H1 (cell line): ENCODE results near the gene SOX1. TPM values are rescaled to one million over a fixed set of nuclear protein-coding genes. Genes with fewer than 3 reads are reported as not detected.

Experiments
- CTCF ChIA-PET: fragments of 300-600 bp; sonication (Branson Sonifier 250); formaldehyde crosslinking; loops from one replicate; lab custom pipeline; 2021; ENCODE audit not compliant: partially characterized antibody; lab: Charles Lee
- POLR2A ChIA-PET: fragments of 300-600 bp; sonication (Branson Sonifier 250); formaldehyde crosslinking; loops from one replicate; lab custom pipeline; 2021; ENCODE audit warnings: inconsistent platforms; ENCODE audit not compliant: partially characterized antibody; lab: Charles Lee
- DNase-seq, 2 experiments: peaks; one replicate each; pipeline versions ENCODE4 v3.0.0 to v3.0.0-alpha.2; 2010 to 2022; ENCODE audit warnings: low spot score in 2 of 2, low read depth in 1 of 2, mixed read lengths in 1 of 2
- FAIRE-seq: peaks from 2 replicates; lab custom pipeline; 2011; peaks lifted over from hg19 to GRCh38; lab: Jason Lieb, UNC
- H2AFZ ChIP-seq: 2 replicates; pipeline ENCODE4 v1.8.1; 2012; ENCODE audit warnings: low read length, inconsistent platforms
- H2AK5ac ChIP-seq: 2 replicates; pipeline ENCODE4 v1.6.1; 2013; ENCODE audit warnings: low read depth, low read length
- H2BK120ac ChIP-seq: replicated peaks from 2 replicates; pipeline ENCODE3; 2013; ENCODE audit warnings: low read depth, low read length, inconsistent platforms
- H2BK12ac ChIP-seq: 2 replicates; pipeline ENCODE4 v1.6.1; 2013; ENCODE audit warnings: low read depth, low read length
- H2BK15ac ChIP-seq: 2 replicates; pipeline ENCODE4 v1.6.1; 2013; ENCODE audit warnings: low read length
- H2BK20ac ChIP-seq: 2 replicates; pipeline ENCODE4 v1.6.1; 2013; ENCODE audit warnings: low read length
- H2BK5ac ChIP-seq: 2 replicates; pipeline ENCODE4 v1.6.1; 2013; ENCODE audit warnings: low read depth, low read length
- H3K14ac ChIP-seq: 2 replicates; pipeline ENCODE4 v1.6.1; 2013; ENCODE audit warnings: inconsistent platforms; ENCODE audit not compliant: insufficient read length
- H3K18ac ChIP-seq: 2 replicates; pipeline ENCODE4 v1.6.1; 2013; ENCODE audit warnings: low read length; ENCODE audit errors: extremely low read depth
- H3K23ac ChIP-seq: 2 replicates; pipeline ENCODE4 v1.6.1; 2013; ENCODE audit warnings: inconsistent platforms; ENCODE audit not compliant: insufficient read length
- H3K23me2 ChIP-seq: 2 replicates; pipeline ENCODE4 v1.6.1; 2013; ENCODE audit warnings: low read depth, low read length
- H3K27ac ChIP-seq: 2 replicates; pipeline ENCODE4 v1.6.1; 2011; ENCODE audit warnings: low read depth, low read length, inconsistent platforms
- H3K27me3 ChIP-seq, 4 experiments: replicated peaks in 1 of 4; 1 replicate in 1 of 4; 2 replicates in 3 of 4; pipeline versions ENCODE4 v1.6.1 to v1.8.1; 2011 to 2013; ENCODE audit warnings: low read length in 3 of 4, mild to moderate bottlenecking in 3 of 4, inconsistent platforms in 2 of 4, mixed read lengths in 2 of 4, moderate library complexity in 1 of 4; ENCODE audit not compliant: control insufficient read depth in 3 of 4, insufficient read depth in 3 of 4; ENCODE audit errors: extremely low read depth in 1 of 4
- H3K36me3 ChIP-seq, 4 experiments: 2 replicates each; pipeline versions ENCODE4 v1.6.1 to v1.8.1; 2011 to 2013; ENCODE audit warnings: mild to moderate bottlenecking in 4 of 4, low read length in 3 of 4, moderate library complexity in 2 of 4, control low read depth in 1 of 4, inconsistent platforms in 1 of 4; ENCODE audit not compliant: insufficient read depth in 4 of 4, control insufficient read depth in 2 of 4
- H3K4ac ChIP-seq: replicated peaks from 2 replicates; pipeline ENCODE3; 2013; ENCODE audit warnings: low read length, low read depth, mixed read lengths, inconsistent platforms; ENCODE audit not compliant: insufficient read length
- H3K4me1 ChIP-seq, 4 experiments: replicated peaks in 1 of 4; 1 replicate in 1 of 4; 2 replicates in 3 of 4; pipeline versions ENCODE4 v1.6.1 to v1.8.1; 2011 to 2013; ENCODE audit warnings: low read length in 3 of 4, inconsistent platforms in 2 of 4, mixed read lengths in 1 of 4; ENCODE audit not compliant: insufficient read depth in 4 of 4, control insufficient read depth in 3 of 4
- H3K4me2 ChIP-seq, 2 experiments: 2 replicates each; pipeline versions ENCODE4 v1.6.1 to v1.8.1; 2011 to 2013; ENCODE audit warnings: low read depth in 2 of 2, low read length in 2 of 2, control low read depth in 1 of 2, inconsistent platforms in 1 of 2, mild to moderate bottlenecking in 1 of 2; ENCODE audit not compliant: insufficient read depth in 1 of 2
- H3K4me3 ChIP-seq, 4 experiments: fragments of 200-600, 300-600 bp in 1 of 4; sonication (generic), shearing (Covaris generic), sonication (Bioruptor Twin) in 1 of 4; 2 replicates each; pipeline versions ENCODE4 v1.5.1 to v1.8.1; 2011 to 2016; ENCODE audit warnings: low read length in 4 of 4, low read depth in 3 of 4, control low read depth in 2 of 4, inconsistent platforms in 2 of 4, mild to moderate bottlenecking in 2 of 4, mixed read lengths in 1 of 4, moderate library complexity in 1 of 4; ENCODE audit not compliant: insufficient read depth in 2 of 4; ENCODE audit errors: extremely low read depth in 1 of 4
- H3K56ac ChIP-seq: replicated peaks from 2 replicates; pipeline ENCODE3; 2013; ENCODE audit warnings: low read depth, mild to moderate bottlenecking, mixed read lengths, low read length, inconsistent platforms; ENCODE audit not compliant: insufficient read length
- H3K79me1 ChIP-seq: 2 replicates; pipeline ENCODE4 v1.6.1; 2013; ENCODE audit warnings: low read depth, low read length, control low read depth
- H3K79me2 ChIP-seq, 2 experiments: 2 replicates each; pipeline versions ENCODE4 v1.6.1 to v1.8.1; 2012 to 2013; ENCODE audit warnings: low read length in 2 of 2, mild to moderate bottlenecking in 2 of 2, inconsistent platforms in 1 of 2; ENCODE audit not compliant: insufficient read depth in 2 of 2, control insufficient read depth in 1 of 2
- H3K9ac ChIP-seq, 4 experiments: replicated peaks in 1 of 4; 1 replicate in 1 of 4; 2 replicates in 3 of 4; pipeline versions ENCODE4 v1.6.1 to v1.8.1; 2011 to 2013; ENCODE audit warnings: low read depth in 3 of 4, low read length in 3 of 4, control low read depth in 2 of 4, mild to moderate bottlenecking in 2 of 4, moderate library complexity in 2 of 4, inconsistent platforms in 1 of 4; ENCODE audit errors: extremely low read depth in 1 of 4
- H3K9me3 ChIP-seq, 2 experiments: 2 replicates each; pipeline versions ENCODE4 v1.6.1 to v1.8.1; 2012 to 2013; ENCODE audit warnings: mild to moderate bottlenecking in 2 of 2, moderate library complexity in 2 of 2, control low read depth in 1 of 2, inconsistent platforms in 1 of 2, low read depth in 1 of 2, low read length in 1 of 2, mixed read lengths in 1 of 2; ENCODE audit not compliant: insufficient read depth in 2 of 2
- H4K20me1 ChIP-seq, 2 experiments: replicated peaks in 1 of 2; 2 replicates each; pipeline versions ENCODE3 to v1.8.1; 2011 to 2013; ENCODE audit warnings: inconsistent platforms in 2 of 2, low read length in 2 of 2, mild to moderate bottlenecking in 1 of 2; ENCODE audit not compliant: insufficient read depth in 2 of 2, control insufficient read depth in 1 of 2
- H4K5ac ChIP-seq: 2 replicates; pipeline ENCODE4 v1.6.1; 2013; ENCODE audit warnings: low read length, low read depth, mixed read lengths, inconsistent platforms; ENCODE audit not compliant: insufficient read length
- H4K8ac ChIP-seq: 2 replicates; pipeline ENCODE4 v1.8.0; 2013; ENCODE audit warnings: mild to moderate bottlenecking, moderate library complexity, low read length, inconsistent platforms; ENCODE audit not compliant: insufficient read depth; ENCODE audit errors: extremely low read depth
- H4K91ac ChIP-seq: replicated peaks from 2 replicates; pipeline ENCODE3; 2013; ENCODE audit warnings: low read length, mixed read lengths, inconsistent platforms; ENCODE audit not compliant: insufficient read length
- RAD21 ChIP-seq, 2 experiments: IDR thresholded peaks in 1 of 2; conservative IDR thresholded peaks in 1 of 2; 2 replicates each; pipeline ENCODE4 v1.6.1; 2011; ENCODE audit warnings: low read depth in 2 of 2, low read length in 2 of 2, improper control_type of control experiment in 1 of 2, inconsistent platforms in 1 of 2, mild to moderate bottlenecking in 1 of 2, moderate library complexity in 1 of 2
- RXRA ChIP-seq: IDR thresholded peaks from 2 replicates; pipeline ENCODE4 v1.6.1; 2011; ENCODE audit warnings: low read depth, mild to moderate bottlenecking, low read length, moderate library complexity; ENCODE audit not compliant: insufficient read depth
- WGBS, 2 experiments: shearing (Covaris generic) in 1 of 2; methylation state at CpG; one replicate each; pipeline versions ENCODE4 v1.1.6 to v1.1.7; 2013 to 2015; ENCODE audit warnings: low lambda C conversion rate in 2 of 2, mixed read lengths in 2 of 2, inconsistent platforms in 1 of 2, low coverage in 1 of 2, missing lambda C conversion rate in 1 of 2; ENCODE audit not compliant: insufficient replicate concordance in 2 of 2, insufficient coverage in 1 of 2, insufficient read length in 1 of 2; ENCODE audit errors: extremely low coverage in 1 of 2, missing lambda C conversion rate in 1 of 2; 5-methylcytosine and 5-hydroxymethylcytosine counted together
- polyA plus RNA-seq, 7 experiments: library from polyadenylated mRNA; depleted of rRNA in 3 of 7; stranded (reverse) in 5 of 7; unstranded in 2 of 7; fragments of >200 nt in 5 of 7; fragments of 200-250 nt in 2 of 7; gene quantifications; 1 replicate in 5 of 7; 2 replicates in 1 of 7; 4 replicates in 1 of 7; pipeline versions ENCODE4 v1.2.1 to v1.2.3, GENCODE V29; 2011 to 2013; ENCODE audit warnings: missing spikeins in 2 of 7, mixed read lengths in 2 of 7
- total RNA-seq: library from RNA; stranded (reverse); fragmentation: NEBNext Ultra II Directional; extraction: Animal tissue kit (Norgen Biotek cat#: 25700); gene quantifications from 2 replicates; pipeline ENCODE4 v1.2.1, GENCODE V29; 2021
- TF ChIP-seq, protein P1 (sequence below), 3 experiments: IDR thresholded peaks; 1 replicate in 2 of 3; 2 replicates in 1 of 3; pipeline versions ENCODE4 v1.5.1 to v1.6.1; 2011; ENCODE audit warnings: low read length in 3 of 3, mild to moderate bottlenecking in 3 of 3, inconsistent platforms in 2 of 3, low read depth in 1 of 3, moderate library complexity in 1 of 3; ENCODE audit not compliant: insufficient read depth in 1 of 3; ENCODE audit errors: control extremely low read depth in 1 of 3

The SOX1 gene
- total and polyA plus RNA-seq, 2 of the 8 experiments (the other 6 are each of a cell fraction or from before 2014, with no cell fraction given): 0.03 to 0.09 TPM

DNA sequence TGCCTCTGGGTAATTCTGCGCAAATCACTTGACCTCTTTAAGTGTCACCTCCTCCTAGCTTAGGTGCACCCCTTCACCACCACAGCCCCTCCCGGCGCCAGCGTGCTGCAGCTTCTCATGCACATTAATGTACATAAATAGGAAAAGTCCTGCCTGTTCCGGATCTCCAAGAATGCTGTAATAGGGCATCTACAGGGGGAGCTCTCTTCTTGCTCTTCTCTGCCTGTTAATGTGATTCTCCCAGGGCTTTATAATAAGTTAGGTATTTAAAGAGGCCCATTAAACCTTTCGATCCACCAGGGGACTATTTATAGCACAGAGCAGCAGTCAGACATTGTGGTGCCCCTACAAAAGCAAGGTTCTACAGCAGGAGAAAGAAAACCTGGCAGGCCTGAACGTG, 35.3 kb downstream of the SOX1 start:
- no peak for FAIRE-seq
- no peak overlapping the region for H2BK120ac ChIP-seq
- no peak overlapping the region for H3K56ac ChIP-seq
- H2BK15ac ChIP-seq: no peak overlapping the region
- no peak overlapping the region for H2BK20ac ChIP-seq
- H3K9ac ChIP-seq: no peak overlapping the region
- H3K27ac ChIP-seq: no peak overlapping the region
- no peak overlapping the region for H2BK12ac ChIP-seq
- CTCF ChIA-PET: interaction anchor here (0.7 to 1.8 kb wide), 14 partner anchors 9 to 341 kb away, joined by 3 to 14 read pairs (median 4); no protein-coding TSS in a partner anchor
- H3K4me1 ChIP-seq: peaks cover 0 to 28% (median 13%) of the 10 kb centered on the region in 4 experiments; a peak in 6 of 7 replicates
- no peak overlapping the region for H3K18ac ChIP-seq
- no peak overlapping the region for H2BK5ac ChIP-seq
- peaks cover 23 to 64% (median 56%) of the 10 kb centered on the region in 4 experiments for H3K27me3 ChIP-seq
- H3K4me2 ChIP-seq: no peak overlapping the region
- no peak overlapping the region for H4K91ac ChIP-seq
- no peak overlapping the region for H2AFZ ChIP-seq
- H3K14ac ChIP-seq: no peak overlapping the region
- no peak overlapping the region for H4K8ac ChIP-seq
- no peak overlapping the region for H3K4ac ChIP-seq
- H3K23ac ChIP-seq: no peak overlapping the region
- H3K79me2 ChIP-seq: no peaks in the 10 kb centered on the region
- no peaks in the 10 kb centered on the region for H3K79me1 ChIP-seq
- no peaks in the 10 kb centered on the region for H3K36me3 ChIP-seq
- no peak overlapping the region for H4K5ac ChIP-seq
- no peaks in the 10 kb centered on the region for H4K20me1 ChIP-seq
- POLR2A ChIA-PET: interaction anchor here (1.2 kb wide), 1 partner anchor 41 kb away, joined by 3 read pairs; no protein-coding TSS in a partner anchor
- peak in 1 of 2 experiments; percentile 43 for DNase-seq
- 47% methylated on average over 7 of the region's 7 CpGs; no CpG with 5 or more reads in 1 of the 2 experiments for WGBS, 2 experiments
- no peaks in the 10 kb centered on the region for H3K9me3 ChIP-seq
- no peak overlapping the region for H3K4me3 ChIP-seq
- peaks cover 23% of the 10 kb centered on the region for H3K23me2 ChIP-seq
- peak; percentile 57 to 59 for TF ChIP-seq RAD21 (IDR thresholded peaks at IDR 0.05 in 1 of 2, conservative IDR thresholded peaks at IDR 0.05 in 1 of 2; ENCODE audit: low read depth in 2 of 2, low read length in 2 of 2)
- no peak for TF ChIP-seq RXRA
- TF ChIP-seq, protein P1, sequence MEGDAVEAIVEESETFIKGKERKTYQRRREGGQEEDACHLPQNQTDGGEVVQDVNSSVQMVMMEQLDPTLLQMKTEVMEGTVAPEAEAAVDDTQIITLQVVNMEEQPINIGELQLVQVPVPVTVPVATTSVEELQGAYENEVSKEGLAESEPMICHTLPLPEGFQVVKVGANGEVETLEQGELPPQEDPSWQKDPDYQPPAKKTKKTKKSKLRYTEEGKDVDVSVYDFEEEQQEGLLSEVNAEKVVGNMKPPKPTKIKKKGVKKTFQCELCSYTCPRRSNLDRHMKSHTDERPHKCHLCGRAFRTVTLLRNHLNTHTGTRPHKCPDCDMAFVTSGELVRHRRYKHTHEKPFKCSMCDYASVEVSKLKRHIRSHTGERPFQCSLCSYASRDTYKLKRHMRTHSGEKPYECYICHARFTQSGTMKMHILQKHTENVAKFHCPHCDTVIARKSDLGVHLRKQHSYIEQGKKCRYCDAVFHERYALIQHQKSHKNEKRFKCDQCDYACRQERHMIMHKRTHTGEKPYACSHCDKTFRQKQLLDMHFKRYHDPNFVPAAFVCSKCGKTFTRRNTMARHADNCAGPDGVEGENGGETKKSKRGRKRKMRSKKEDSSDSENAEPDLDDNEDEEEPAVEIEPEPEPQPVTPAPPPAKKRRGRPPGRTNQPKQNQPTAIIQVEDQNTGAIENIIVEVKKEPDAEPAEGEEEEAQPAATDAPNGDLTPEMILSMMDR (IDR thresholded peaks at IDR 0.05; ENCODE audit: control extremely low read depth in 1 of 3, insufficient read depth in 1 of 3, low read depth in 1 of 3, low read length in 3 of 3): peak in 2 of 3 experiments; percentile 21 to 28; a peak in 2 of 4 replicates
- no peak overlapping the region for H2AK5ac ChIP-seq
